NCI-H2196 treated with DMSO at 0.1 percent for 48 hours (cell line): ENCODE results near the gene MVD.
"Not testable (repeated sequence)": the region's sequence is repeated elsewhere in the genome, so short reads cannot be mapped to it uniquely, and the experiment has no call there.

Source experiments
- DNase-seq: peaks from one replicate; lab custom pipeline; 2025; ENCODE audit not compliant: unreplicated experiment; lab: John Stamatoyannopoulos, UW

Gene MVD

DNA sequence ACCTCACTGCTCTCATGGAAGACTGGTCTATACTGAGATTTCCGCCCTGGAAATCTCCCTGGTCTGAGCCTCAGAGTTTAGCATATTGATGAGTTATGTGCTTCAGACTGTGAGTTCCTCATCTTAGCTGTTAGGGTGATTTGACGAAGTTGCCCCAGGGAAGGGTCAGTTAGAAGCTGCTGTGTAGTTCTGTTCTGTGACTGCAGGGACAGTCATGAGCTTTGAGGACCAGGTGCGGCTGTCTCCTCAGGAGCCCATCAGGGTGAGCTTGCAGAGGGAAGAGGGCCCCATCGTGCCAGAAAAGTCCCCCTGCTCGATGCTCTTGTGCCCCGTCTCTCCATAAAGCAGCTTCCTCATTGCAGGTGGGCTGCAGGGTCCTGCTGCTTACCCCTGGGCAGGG, 52.8 kb downstream of the MVD start:
- no peak for DNase-seq

DNA sequence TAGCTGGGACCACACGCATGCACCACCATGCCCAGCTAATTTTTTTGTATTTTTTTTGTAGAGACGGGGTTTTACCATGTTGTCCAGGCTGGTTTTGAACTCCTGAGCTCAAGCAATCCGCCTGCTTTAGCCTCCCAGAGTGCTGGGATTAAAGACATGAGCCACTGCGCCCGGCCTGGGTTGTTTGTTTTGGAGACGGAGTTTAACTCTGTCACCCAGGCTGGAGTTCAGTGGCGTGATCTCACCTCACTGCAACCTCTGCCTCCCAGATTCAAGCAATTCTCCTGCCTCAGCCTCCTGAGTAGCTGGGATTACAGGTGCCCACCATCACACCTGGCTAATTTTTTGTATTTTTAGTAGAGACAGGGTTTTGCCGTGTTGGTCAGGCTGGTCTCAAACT, 53.5 kb downstream of the MVD start:
- not testable (repeated sequence) for DNase-seq

DNA sequence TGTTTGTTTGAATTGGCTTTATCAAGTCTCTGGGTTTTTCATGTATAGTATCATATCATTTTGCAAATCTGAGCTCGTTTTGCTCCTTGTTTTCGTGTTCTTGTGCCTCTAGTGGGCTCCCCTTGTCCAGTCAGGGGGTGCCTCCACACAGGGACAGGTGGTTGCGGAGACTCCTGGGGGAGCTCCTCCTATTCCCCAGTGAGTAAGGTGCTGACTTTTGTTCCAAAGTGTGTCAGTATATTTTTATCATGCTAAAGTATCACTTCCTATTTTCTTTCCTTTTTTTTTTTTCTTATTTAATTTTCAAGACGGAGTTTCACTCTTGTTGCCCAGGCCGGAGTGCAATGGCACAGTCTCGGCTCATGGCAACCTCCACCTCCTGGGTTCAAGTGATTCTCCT, 54.8 kb downstream of the MVD start:
- no peak for DNase-seq

DNA sequence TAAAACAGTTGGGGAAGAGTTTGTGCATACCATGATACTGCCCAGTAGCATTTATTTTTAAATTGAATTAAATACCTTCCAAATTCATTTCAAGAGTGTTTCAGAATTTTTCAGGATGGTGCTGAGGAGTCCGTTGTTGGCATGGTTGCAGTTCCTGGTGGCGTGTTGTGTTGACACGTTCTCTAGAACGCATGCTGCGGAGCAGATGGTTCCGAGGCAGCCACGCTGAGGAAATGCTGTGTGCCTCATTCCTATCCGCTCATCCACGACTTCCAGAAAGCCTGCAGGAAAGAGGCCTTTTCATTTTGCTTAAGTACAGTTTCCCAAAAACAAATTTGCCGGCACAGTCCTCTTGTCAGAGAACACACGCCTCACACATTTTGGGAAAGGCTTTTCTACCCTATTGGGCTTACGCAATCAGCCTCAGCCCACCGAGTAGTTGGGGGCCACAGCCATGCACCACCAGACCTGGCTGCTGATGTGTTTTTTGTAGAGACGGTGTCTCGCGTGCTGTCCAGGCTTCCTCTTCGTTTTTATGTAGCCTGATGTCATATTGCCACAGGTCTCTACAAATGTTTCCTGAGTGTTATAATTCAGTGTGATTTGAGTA, 56.6 kb downstream of the MVD start:
- no peak for DNase-seq

GRCh38 chr16:88605186-88606147, 57.4 kb downstream of the MVD start:
- DNase-seq: no peak

GRCh38 chr16:88602091-88602490, 60.8 kb downstream of the MVD start:
- DNase-seq: no peak
